Stimulated activated CD8-positive, alpha-beta memory T cell treated with anti-CD3 and anti-CD28 coated beads, Interleukin-7, amount 100 ng/mL, for 4 hours (primary cell): ENCODE measurements around the gene DLGAP1.
A peak's percentile ranks its signal among the peaks of the same experiment; 100 is the strongest.

ENCODE experiments used
- DNase-seq, 2 donors: peaks; one replicate each; pipeline ENCODE4 v3.0.0-alpha.2; 2020; ENCODE audit warnings: low read depth in 2 of 2

Gene DLGAP1

DNA sequence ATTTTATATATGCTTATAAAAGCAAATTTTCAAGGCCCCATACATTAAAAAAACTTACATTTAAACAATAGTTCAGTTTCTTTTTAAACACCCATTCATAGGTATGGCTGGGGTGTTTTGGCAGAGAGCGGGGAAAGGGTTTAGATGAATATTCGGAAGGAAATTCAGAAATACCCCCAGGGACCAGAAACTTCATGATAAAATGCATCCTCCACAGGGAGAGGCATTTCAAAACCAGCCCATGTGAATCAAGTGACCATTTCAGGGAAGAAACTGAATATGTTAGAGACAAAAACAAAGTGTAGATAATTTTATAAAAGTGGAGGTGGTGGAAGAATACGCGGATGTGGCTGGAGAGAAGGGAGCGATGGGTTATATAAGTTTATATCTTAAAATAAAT, 678.0 kb downstream of the DLGAP1 start:
- DNase-seq = no peak

DNA sequence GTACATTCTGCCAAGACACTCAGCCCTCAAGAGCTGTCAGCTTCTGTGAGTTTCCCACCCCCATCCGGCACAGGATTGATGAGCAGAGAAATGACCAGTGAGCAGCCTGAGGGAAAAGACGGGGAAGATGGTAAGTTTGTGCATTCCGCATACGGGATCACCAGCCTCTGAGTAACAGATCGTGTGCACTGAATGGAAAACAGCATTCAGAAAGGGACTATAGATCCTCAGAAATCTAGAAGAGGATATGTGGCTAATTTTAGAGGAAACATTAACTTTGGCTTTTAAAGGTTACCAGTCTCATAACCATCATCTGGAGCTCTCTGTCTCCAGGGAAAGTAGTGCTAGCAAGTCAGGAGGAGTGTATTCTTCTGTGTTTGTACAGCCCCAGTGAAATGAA, 679.1 kb downstream of the DLGAP1 start:
- no peak for DNase-seq

DNA sequence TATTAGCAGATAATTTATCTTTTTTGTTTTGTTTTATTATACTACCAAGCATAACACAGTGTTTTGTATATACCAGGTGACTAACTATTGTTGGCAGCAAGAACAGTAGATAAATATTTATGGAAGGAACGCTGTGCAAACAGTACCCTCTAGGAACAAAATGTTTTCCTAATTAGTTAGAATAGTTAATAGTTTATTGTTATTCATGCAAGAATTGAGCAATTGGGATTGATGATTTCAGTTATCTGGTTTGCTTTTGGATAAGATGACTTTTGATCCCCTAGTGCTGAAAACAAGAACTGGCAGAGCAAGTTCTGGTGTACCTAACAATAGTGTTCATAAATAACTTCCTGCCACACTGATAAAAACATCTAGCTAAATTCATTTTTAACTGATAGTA, 681.8 kb downstream of the DLGAP1 start:
- no peak for DNase-seq

DNA sequence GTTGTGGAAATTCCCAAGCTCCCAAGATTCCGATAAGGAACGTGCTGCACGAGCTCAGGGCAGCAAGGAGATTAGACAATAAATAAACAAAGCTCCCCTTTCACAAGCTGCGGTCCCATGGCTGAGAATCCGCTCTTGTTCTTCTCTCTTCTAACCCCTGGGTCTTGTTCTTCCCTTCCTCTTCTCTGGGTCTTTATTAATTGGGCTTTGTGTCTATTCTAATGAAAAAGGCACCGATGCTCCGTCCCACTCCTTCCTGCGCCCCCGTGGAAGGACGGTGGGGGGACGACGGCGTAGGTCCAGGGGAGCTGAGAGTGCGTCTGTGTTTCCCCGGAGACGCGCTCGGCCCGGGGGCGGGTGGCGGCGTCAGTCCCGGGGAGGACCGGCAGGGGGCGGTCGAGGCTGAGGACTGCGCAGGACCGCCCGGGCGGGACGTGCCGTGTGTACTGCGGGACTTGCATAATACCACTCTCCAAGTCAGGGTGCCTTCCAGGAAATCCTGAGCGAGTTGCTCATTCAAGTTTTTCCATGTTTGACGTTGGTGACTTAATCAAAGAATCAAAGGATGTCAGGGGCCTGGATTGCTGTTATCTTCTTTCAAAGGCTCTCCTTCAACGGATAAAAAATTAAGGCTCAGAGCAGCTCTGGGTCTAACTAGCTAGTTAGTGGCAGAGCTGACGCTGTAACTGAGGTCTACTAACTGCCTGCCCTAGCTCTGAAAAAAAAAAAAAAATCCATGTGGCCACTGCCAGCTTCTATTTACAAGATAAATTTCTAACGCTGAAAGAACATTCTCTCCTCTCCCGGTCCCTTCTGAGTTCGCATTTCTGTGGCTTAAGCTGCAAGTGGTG, 683.8 kb downstream of the DLGAP1 start:
- DNase-seq = peak; percentile 44 to 54

DNA sequence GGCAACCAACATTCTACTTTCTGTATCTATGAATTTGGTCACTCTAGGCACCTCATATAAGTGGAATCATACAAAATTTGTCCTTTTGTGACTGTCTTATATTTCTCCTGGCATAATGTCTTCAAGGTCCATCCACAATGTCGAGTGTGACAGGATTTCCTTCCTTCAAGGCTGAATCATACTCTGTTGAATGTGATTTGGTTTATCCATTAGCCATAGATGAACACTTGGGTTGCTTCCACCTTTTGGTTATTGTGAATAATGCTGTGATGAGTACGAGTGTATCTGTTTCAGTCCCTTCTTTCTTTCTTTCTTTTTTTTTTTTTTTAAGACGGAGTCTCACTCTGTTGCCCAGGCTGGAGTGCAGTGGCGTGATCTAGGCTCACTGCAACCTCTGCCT, 693.8 kb downstream of the DLGAP1 start:
- DNase-seq = no peak

DNA sequence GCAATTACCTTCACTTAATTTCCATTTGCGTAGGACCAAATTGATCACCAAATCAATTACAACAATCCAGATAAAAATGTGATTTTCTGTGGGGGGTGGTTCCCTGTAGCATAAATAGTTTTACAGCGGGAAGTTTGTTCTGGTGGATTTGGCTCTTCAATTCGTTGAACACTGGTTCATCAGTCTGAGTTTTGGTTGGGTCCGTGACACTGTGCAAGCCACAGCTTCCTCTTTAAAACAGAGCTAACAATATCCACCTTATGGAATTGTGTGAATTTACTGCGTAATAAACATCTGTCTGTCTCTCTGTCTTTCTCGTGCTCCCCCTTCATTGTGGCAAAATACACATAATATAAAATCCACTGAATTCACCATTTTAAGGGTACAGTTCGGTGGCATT, 694.4 kb downstream of the DLGAP1 start:
- no peak for DNase-seq

DNA sequence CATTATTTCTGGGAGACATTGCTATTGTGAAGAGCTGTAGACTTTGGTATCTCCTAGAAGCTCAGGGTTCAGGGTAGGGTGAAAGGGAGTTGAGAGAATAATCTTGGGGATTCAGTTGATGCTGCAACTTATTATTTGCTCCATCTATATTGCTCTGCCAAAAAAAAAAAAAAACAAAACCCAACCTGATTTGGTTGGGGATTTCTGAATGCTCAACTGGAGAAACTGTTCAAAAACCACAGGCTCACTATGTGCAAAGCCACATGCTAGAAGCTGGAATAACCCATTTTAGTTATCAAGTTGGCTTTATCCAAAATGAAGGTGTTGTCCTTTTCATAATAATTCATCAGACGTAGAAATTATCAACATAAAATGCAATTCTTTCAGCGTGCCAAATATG, 696.0 kb downstream of the DLGAP1 start:
- no peak for DNase-seq

DNA sequence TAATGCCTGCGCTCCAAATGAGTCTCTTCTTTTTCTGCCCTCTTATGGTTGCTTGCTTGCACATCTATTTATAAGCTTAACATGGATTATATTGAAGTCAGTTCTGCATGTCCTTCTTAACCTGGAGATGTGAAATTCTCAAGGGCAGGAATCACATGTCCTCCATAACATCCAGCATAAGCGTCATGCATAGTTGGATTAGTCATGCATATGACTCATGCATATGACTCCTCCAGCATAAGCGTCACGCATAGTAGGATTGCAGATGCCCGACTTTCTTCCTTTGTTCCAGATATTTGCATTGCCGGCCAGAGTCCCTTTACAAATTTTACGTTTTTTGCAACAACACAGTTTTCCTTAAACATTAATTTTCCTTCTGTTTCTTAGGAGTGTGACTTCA, 696.6 kb downstream of the DLGAP1 start:
- DNase-seq = no peak

DNA sequence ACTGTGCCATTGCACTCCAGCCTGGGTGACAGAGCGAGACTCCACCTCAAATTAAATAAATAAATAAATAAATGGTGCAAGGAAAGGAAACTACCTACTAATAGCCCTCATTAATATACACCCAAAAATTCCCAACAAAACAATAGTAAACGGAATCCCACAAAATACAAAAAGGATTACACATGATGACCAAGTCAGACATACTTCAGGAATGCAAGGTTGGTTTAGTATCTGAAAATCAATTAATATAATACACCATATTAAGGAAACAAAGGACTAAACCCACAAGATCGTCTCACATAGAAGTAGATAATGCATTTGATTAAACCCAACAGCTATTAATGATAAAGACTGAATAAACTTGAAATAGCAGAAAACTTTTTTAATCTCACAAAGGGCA, 697.7 kb downstream of the DLGAP1 start:
- DNase-seq = no peak

DNA sequence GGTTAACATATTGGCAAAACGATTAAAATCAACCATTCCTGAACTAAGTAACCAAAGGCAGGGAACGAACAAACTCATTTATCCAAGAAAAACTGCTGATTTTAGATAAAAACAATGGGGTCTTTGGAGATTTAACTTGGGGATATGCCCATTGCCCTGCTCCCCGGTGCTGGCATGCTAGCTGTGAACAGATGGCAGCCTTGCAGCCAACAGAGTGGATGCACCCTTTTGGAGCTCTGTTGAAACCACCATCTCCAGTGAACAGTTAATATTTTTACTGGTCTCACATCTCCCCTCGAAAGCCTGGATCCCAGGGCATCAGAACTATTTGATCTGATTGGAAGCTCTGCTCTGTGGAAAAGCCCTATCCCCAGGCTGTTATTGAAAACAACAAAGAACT, 702.0 kb downstream of the DLGAP1 start:
- DNase-seq = no peak

DNA sequence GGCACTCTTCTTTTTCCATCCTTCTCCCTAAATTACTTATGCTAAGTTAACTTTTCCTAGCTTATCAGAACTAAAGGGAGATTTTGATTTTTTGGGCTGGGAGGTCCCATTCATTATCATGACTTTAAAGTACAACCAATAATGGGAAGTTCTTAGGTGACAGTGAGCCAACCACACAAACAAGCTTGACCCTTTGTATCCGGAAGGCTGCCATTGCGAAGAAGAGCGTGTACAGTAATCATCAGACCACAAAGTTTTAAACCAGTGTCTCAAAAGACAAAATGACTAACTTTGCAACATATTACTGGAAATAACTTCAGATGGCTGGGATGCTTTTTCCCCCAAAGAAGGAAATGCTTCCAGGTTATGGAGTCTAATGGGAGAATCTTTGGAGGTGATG, 707.0 kb downstream of the DLGAP1 start:
- no peak for DNase-seq

DNA sequence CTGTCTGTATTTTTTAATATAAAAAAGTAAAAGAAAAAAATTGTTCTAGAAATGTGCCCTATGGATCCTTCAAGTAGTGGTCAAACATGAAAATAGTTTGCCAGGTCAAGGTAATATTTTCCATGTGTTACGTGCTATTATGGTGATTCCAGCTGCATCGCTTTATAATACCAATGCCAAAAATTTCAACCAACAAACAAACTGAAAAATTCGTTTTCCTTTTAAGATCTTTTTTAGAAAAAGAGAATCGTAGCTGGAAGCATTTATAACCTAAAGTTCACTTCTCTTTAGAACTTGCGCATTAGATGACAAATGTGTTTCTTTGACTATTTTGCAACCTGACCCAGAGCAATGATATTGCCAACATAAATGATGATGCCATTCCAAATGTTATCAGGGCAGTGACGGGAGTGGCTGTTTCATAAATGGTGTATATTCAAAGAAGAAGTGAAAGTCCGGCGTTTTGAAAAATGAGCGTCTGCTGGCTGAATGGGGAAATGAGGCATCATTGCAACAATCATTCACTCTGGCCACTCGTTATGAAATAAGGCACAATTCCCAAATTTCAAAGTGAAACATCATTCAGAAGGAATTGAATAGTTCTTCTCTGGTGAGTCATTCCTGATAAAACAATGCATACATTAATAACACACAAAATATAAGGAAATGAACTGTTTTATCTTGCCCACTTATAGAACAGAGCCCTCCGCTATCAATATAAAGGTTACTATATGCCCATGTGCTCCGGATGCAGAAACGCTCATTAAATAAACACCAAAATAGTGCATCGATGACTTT, 707.7 kb downstream of the DLGAP1 start:
- DNase-seq = no peak

DNA sequence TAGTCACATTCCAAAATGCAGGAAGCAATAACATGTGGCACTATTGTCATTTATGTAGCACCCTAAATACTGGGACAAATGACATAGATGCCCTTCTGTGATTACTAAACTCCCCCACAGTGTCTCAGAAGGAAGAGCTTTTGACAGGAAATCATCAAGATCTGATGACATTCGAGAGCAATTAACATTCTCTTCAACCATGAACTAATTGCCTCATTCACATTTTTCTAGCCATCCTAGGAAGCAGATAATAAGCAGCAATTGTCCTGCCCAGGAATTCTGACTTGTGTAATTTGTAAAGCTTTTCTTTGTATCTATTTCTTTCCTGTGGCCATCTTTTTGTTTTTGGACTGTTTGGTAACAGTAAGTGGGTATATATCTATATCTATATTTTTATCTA, 712.6 kb downstream of the DLGAP1 start:
- DNase-seq = no peak

DNA sequence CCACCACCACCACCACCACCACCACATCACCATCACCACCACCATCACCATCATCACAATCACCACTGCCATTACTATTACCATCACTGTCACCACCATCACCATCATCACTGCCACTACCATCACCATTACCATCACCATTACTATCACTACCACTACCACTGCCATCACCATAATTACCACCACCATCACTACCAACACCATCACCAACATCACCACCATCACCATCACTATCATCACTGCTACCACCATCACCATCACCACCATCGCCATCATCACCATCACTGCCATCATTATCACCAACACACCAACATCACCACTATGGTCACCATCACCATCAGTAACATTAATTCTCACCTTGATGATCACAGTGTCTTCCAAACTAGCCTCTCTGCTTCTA, 713.8 kb downstream of the DLGAP1 start:
- no peak for DNase-seq

DNA sequence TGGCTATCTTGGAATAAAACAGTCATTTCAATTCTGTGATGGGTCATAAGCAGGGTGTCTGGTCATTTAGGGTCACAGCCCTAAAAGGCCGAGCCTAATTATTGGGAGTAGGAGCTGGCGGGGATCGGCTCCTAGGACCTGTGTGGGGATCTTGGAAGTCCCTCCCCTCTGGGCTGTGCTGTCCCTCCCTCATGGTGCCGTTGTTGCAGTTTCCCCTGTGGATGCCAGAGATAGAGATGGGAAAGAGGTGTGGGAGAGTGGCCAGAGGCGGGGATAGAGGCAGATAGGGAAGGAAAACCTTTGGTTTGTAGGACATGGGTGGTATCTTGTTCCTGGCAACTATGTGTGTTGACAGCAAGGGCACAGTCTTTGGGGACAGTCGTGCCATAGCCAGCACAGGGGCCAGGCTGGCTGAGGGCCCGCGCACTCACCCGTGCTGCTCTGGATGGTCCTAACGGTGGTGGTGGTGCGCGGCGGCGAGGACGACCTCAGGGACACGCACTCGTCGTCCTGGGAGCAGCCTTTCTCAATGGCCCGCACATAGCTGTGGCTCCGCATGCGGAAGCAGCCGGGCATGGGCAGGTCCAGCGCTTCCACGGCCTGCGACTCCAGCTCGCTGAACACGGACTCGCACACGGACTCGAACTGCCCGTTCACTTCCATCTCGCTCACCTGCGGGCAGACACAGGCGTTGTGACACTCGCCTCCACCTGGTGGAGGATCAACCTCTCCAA, 726.2 kb downstream of the DLGAP1 start:
- no peak for DNase-seq

DNA sequence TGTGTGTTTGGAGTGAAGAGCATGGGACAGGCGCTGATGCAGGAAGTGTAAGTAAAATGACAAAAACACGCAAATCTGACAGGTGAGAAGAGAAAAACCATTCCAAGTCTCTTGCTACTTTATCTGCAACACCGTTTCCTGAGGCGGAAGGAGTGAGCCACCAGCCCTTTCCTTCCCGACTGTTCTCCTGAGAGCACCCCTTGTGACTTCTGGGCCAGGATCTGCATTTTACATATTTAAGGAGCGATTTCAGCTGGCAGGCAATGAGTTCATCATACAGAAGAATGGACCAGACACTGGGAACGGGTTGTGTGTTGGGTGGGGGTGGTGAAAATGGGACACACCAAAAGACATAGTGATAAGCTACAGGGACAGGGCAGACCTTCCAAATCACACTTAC, 727.8 kb downstream of the DLGAP1 start:
- DNase-seq = no peak

DNA sequence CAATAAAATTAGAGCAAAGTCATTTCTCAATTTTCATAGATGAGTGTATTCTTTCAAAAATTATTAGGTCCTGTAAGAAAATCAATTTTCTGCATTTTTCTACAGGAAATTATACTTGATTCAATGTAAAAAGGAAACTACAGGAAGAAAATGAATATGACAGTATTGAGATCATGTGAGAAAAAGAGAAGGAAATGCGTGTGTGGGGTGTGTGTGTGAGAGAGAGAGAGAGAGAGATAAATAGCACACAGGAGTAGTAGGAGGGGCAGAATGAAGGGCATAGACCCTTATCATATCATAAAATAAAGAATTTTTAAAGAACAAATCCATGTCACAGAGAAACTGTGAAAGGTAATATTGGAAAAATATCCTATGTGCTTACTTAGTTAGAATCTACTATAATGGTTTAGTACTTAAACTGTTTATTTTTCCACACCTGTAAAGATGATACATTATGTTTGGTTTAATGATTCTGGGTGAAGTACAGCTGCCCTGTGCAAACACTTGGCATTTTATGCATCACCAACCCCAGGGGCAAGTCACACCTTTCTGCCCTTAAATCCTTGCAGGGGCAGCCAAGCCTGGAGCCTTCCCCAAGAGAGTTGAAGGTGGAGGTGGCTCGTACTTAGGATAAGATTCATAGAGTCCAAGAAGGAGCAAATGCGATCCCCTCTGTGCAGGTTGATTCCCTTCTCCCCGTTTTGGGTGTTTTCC, 728.7 kb downstream of the DLGAP1 start:
- DNase-seq = no peak

DNA sequence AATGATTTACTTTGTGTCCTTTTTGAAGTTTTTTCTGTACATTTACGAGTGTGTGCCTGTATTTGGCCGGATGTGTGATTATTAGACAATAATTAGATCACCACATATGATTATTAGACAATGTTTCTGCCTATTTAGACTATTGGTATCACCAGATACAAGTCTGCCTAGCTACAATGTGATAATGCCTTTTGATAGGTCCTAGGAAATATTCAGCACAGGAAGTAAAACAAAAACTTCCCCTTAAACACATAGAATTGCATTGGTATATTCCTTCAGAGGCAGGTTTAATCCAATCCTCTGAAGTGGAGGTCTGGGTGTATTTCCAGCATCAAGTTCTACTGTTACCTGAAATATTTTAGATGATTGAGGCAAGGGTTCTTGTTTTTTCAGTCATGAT, 730.0 kb downstream of the DLGAP1 start:
- DNase-seq = no peak

DNA sequence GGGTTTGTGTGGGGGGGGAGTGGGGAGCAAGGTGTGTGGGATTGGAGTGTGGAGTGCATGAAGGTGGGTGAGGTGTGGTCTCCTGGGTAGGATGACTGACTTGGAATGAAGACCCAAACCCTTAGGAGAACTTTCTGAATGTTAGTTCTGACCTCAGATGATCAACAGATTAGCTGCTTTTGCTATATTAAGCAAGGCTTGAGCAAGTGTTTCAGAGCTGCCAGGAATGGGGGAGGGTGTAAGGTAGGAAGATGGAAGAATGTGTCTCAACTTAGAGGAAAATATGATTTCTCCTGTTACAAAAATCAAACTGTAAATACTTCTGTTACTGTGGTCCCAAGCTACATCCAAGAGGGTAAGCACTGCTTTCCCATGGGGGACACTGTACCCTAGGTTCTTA, 731.6 kb downstream of the DLGAP1 start:
- DNase-seq = no peak

DNA sequence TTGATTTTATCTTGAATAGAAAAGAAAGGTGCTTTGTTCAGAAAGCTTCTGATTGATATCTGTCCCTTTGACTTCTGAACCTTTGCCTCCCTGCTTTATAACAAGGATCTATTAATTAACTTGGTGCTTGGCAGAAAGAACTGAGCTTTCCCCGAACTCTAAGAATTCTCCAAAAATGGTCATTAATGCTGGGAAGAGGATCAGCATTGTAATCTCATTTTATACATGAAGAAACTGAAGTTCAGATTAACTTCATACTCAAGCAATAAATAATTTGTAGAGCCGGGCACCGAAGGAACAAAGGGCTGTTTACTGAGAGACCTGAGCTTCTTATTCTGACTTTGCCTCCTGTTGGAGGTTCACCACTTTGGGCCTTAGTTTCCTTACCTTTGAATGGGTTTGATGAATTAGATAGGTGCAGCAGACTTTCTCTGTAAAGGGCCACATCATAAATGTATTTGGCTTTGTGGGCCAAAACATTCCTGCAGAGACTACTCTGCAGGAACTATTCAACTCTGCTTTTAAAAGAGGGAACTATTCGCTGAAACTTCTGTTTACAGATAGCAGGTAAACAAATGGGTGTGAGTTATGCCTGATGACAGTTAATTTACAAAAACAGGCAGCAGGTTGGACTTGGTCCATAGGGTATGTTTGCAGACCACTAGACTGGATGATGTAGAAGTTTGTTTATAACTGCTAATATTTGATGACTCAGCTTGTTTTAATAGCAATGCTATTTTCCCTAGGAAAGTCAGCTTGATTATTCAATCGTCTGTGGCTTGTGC, 732.3 kb downstream of the DLGAP1 start:
- no peak for DNase-seq
